Retinal pigment epithelial cell (primary cell): Measurements from ENCODE around the gene ARMC3.
"Not testable (repeated sequence)": the region's sequence is repeated elsewhere in the genome, so short reads cannot be mapped to it uniquely, and the experiment has no call there.

Experiments
- DNase-seq: peaks from one replicate; pipeline ENCODE4 v3.0.0-alpha.2; 2010; ENCODE audit warnings: low read depth
- H3K4me3 ChIP-seq: 2 replicates; pipeline ENCODE4 v1.5.1; 2011; ENCODE audit warnings: mild to moderate bottlenecking, low read length, control low read depth, moderate library complexity
- CTCF ChIP-seq: conservative IDR thresholded peaks from 2 replicates; pipeline ENCODE4 v1.5.1; 2011; ENCODE audit warnings: low read depth, low read length, control low read depth, inconsistent platforms

ARMC3 gene

GRCh38 chr10:22927166-22927565, 687 bp upstream of the ARMC3 start:
- DNase-seq = no peak
- peak overlapping the region; percentile 68 for H3K4me3 ChIP-seq
- TF ChIP-seq CTCF = no peak

GRCh38 chr10:22929053-22929452, 1.2 kb downstream of the ARMC3 start:
- DNase-seq, H3K4me3 ChIP-seq: not testable (repeated sequence)

GRCh38 chr10:22931948-22932347, 4.1 kb downstream of the ARMC3 start:
- H3K4me3 ChIP-seq = no peak overlapping the region
- TF ChIP-seq CTCF = no peak
- DNase-seq = peak; percentile 41

GRCh38 chr10:22932626-22933370, 4.9 kb downstream of the ARMC3 start:
- no peak for DNase-seq
- H3K4me3 ChIP-seq = no peak overlapping the region
- no peak for TF ChIP-seq CTCF

GRCh38 chr10:22934726-22935125, 6.9 kb downstream of the ARMC3 start:
- H3K4me3 ChIP-seq = no peak overlapping the region
- DNase-seq = no peak
- no peak for TF ChIP-seq CTCF

- H3K4me3 ChIP-seq = no peak overlapping the region
- no peak for TF ChIP-seq CTCF
- DNase-seq = no peak
These were observed 14.6 kb downstream of the ARMC3 start for GRCh38 chr10:22942437-22942836.

GRCh38 chr10:22945934-22946673, 18.3 kb downstream of the ARMC3 start:
- DNase-seq = no peak
- H3K4me3 ChIP-seq = no peak overlapping the region
- no peak for TF ChIP-seq CTCF
